Stimulated activated CD8-positive, alpha-beta memory T cell treated with anti-CD3 and anti-CD28 coated beads, Interleukin-2, amount 100 ng/mL, for 1 hour (primary cell): ENCODE measurements around the gene PARD3.

Experiments used
- DNase-seq, 2 donors: peaks; one replicate each; pipeline ENCODE4 v3.0.0-alpha.2; 2020; ENCODE audit warnings: low read depth in 2 of 2

Gene PARD3

DNA sequence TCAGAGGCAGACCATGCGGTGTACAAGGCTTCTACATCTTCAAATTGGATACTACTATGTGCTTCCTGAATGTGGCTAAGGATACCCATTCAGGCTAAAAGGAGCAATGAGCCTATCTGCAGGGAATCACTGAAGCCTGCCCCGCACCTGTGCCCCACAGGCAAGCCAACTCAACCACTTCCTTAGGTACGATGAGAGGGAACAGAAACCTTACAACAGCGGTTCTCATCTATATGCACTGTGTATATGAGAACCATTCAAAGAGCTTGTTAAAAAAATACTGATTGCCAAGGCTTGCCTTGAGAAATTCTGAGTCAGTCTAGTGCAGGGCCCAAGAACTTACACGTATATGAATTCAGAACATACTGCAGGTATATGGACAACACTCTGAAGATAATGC, 679.6 kb downstream of the PARD3 start:
- no peak for DNase-seq

DNA sequence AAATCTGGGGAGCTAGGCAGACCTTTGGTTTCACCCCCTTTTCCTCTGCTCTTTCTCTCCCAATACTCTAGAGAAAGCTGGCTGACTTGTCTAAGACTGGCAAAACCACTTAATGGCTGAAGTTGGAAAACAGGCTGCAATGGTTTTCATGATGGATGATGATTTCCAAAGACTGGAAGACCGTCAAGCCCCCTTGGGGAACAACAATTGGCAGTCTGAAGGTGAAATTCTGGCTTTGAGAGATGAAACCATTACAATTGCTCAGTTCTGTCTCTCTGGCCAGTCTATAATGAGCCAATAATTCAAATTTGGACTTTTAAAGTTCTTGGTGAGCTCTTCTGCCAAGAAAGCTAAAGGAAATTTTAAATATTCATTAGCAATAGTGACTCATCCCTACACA, 680.5 kb downstream of the PARD3 start:
- no peak for DNase-seq

DNA sequence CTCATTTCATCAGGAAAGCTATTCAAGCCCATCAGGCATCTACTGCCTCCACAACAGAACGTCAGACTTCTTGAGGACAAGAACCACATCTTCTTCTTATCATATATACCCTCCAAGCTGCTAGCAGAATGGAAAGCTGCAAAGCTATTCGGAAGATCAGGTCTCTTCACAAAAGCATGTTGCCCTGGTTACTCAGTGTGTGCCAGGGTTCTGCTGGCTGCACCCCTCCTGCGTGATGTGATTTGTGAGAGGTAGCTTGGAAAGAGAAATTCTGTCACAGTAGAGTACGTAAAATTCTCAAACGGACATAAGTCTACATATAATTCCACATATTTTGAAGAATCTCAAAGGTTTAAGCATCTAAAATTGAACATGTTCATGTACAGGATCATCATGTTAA, 681.7 kb downstream of the PARD3 start:
- DNase-seq = no peak

DNA sequence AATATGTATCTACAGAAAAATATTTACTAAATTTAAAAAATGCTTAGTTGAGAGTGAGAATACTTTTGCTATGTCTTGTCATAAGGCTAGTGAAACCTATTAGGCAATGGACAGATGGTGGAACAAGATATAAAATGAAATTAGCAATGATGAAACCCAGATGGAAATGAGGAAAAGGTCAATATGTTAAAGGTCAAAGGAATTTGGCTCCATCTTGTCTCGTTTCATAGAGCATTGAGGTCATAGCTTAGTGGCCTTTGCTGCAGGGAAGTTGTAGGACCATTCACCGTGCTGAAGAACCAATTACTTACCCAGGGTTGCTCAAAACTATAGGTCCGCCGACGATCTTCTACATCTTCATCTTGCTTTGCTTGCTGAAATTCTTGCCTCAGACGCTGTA, 683.9 kb downstream of the PARD3 start:
- no peak for DNase-seq

DNA sequence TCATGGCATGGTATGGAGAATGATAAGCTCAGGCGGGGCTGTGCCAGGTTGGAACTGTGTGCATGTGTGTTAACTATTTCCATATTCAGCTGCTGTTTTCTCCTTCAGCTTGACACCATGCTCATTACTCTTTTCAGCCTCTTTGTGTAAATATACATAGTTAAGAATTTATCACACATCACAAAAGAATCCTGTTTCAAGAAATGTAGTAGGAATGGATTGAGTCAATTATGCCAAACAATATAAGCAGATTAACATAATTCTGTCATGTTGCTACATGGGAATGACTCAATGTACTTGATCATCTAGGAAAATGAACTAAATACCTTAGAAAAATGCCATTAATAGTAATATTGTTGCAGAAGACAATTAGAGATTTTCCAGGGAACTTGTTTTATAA, 687.4 kb downstream of the PARD3 start:
- DNase-seq = no peak

- DNase-seq = no peak
These were observed 688.5 kb downstream of the PARD3 start for GRCh38 chr10:34126371-34127151.

- no peak for DNase-seq
These were observed 689.4 kb downstream of the PARD3 start for GRCh38 chr10:34125702-34126101.

GRCh38 chr10:34124522-34125035, 690.5 kb downstream of the PARD3 start:
- no peak for DNase-seq

DNA sequence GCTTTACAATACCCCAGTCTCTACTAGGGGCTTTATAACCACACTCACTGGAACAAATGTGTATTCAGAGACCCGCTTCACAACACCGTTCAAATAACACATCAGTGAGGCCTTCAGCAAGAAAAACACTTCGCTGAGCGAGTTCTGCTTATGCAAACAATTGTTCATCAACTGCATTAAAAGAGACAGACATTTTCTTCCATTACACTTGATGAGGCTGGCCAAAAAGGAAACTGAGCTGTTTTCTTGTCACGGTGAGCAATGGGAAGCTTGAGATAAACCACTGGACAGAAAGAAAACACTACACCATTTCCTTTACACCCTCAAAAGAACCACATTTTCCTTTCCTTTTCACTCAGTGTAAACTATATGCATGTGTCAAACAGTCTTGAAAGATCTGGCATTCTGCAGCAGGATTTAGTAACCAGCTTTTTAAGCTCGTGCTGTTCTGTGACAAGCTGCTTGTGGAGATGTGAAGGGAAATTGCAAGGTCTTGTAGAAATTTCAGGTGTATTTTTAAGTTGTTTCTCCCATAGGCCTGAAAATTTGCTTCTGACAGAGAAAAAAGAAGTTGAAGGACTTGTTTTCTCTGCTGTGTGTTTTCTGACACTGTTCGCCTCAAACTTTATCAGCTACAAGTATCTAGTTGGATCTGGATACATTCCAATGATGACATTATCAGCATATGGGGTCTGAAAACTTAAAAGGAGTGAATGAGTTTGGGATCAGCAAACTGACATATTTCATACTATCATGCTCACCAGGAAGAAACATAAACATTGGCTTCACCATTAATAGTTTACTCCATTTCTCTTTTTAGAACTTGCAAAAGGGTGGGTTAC, 693.1 kb downstream of the PARD3 start:
- DNase-seq = no peak

DNA sequence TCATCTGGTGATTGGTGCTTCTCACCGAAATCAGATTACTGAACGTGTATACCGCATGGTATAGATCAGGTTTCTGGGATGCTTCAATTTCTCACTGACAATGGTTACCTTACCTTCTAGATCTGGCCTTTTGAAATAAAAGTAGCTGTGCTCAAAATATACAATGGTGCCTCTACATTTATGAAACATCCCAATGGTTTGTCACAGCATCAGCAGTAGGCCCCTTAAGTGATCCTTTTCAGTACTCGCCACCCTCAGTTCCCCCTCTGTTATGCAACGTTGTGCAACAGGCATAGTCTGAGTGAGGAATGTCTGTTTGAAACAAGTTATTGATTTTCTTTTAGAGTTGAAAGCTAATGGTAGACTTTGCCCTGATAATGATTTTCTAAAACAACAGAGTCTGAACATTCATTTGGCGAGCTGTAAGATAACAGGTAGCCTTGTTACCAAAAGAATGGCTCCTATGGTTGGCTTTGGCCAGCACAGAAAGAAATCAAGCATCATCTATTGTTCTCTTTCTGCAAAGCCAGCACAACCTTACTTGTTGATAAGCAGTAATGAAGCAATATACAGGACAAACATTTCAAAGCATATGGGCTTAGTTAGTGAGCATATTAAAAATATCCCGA, 693.9 kb downstream of the PARD3 start:
- no peak for DNase-seq

DNA sequence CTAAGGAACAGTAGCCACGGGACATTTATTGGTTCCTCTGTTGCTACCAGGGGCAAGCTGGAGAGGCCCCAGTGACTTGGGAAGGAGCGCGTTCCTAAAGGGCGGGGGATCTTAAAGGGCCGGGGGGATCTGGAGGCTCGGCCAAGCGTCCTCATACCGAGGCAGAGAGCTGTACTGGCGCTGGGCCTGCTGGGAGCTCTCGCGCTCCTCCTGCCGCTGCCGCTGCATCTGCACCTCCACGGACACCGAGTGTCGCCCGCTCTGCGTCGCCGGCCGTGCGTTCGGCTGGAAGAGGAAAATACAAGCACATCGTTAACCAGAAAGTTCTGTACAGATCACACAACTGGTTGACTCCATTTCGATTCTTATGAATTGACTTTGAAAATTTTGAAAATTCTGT, 695.6 kb downstream of the PARD3 start:
- DNase-seq = no peak

DNA sequence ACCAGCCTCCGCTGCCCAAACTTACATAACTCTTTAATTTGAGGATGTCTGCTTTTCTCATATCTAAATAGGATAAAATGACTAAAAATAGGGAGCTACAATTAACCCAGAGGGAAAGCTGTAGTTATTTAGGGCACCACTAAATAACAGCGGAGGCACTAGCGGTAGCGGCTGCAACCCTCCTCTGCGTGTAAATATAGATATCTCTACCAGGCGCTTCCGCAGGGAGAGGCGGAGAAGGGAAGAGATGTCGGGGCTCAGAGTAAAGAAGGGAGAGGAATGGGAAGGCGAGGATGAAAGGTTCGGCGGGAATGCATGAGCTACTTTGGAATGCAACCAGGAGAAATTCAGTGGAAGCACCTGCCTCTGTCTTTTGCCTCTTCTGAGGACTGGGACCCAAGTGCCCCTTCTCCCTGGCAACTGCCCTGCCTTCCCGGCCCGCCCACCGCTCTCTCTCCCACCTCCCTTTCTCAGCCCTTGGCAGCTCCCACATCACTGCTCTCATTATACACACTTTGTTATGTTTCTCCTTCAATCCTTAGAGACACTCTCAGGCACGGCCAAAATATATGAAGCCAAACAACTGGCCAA, 698.3 kb downstream of the PARD3 start:
- no peak for DNase-seq

DNA sequence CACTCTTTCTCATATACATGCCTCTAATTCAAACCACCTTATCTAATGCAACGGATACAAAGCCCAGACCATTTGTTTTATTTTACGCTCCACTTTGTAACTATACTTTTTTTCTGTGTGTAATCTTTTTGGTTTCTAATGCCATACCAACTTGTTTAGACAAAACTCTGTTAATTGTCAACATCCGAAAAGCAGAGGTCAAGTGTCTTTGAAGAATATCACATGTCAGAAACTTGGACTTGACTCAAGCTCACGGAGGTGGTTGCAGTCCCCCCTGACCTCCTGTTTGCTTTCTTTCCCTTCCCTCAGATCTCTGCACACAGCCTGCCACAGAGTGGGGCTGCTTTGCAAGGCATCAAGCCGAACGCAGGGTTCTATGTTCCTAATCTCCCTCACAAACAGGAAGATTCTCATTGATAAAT, 698.9 kb downstream of the PARD3 start:
- DNase-seq = no peak

GRCh38 chr10:34114914-34115313, 700.2 kb downstream of the PARD3 start:
- no peak for DNase-seq

GRCh38 chr10:34113504-34114225, 701.4 kb downstream of the PARD3 start:
- DNase-seq = no peak

GRCh38 chr10:34112171-34112782, 702.8 kb downstream of the PARD3 start:
- DNase-seq = no peak

DNA sequence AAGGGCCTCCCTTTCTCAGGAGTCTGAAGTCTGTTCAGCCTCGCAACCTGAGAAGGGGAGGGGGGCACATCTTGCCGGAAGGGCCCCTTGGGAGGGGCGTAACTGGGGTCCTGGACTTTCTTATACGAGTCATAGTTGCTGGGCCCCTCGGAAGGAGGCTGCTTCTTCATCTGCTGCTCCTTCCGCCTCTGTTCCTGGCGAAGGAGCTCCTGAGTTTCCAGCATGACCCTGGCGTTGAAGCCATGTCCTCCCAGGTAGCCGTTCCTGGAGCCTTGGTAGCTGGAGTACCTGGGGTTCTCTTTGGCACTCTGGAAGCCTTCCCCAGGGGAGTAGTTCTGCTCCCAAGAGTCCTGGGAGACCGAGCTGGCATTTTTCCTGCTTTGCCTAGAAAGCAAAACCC, 703.9 kb downstream of the PARD3 start:
- no peak for DNase-seq

DNA sequence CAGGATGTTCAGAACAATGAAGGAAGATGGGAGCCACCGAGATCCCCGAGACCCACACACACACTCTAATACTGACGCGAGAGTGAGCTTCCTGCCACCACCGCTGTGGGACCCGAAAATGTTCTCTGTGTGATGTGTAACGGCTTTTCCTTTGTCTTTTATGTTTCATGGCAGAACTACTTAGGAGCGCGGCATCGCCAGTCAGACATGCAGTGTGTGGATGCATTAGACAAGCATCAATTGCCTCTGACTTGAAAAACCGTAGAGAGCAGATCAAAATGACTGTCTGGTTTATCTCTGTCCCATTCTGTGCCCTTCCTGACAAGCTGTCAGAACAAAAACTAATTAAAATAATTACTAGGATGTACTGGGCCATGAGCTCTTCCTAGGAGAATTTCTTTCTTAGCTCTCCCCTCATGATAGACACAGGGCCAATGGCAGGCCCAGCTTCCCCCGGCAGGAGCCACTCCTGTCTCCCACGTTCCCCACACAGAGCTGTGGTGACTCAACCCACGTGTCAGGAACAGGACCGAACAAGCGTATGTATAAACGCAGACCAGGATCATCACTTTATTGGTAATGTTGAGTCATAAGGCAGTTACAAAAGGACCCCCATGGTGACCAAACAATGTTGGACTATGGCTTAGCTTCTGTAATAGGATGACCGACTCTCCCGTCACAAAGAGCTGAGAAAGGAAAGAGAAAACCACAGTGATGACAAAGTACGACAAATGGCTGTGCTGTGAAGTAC, 705.0 kb downstream of the PARD3 start:
- no peak for DNase-seq

DNA sequence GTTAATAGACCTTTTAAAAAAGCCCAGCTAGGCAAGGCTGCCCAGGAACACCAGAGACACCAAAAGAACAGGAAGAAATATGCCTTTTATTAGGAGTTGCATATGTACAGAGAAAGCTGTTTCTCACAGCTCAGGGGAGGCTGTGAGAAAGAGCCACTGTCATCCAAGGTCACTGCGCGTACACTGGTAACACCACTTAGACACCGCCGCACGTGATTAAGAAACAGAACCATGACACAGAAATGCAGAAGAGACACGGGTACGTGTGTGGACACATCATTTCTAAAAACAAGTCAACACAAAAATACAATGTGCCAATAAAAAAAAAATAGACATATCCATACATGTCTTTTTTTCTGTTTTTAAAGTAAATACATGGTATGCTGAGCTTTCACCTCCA, 705.6 kb downstream of the PARD3 start:
- DNase-seq = no peak
